Activated T-cell treated with anti-CD3 and anti-CD28 coated beads, Interleukin-2, amount 50 U/mL, for 1 hour (primary cell): Measurements from ENCODE around the gene SLC25A21.
"Not testable (repeated sequence)": the region's sequence is repeated elsewhere in the genome, so short reads cannot be mapped to it uniquely, and the experiment has no call there.

Source experiments
- DNase-seq: peaks from one replicate; pipeline ENCODE4 v3.0.0-alpha.2; 2020

Gene SLC25A21

DNA sequence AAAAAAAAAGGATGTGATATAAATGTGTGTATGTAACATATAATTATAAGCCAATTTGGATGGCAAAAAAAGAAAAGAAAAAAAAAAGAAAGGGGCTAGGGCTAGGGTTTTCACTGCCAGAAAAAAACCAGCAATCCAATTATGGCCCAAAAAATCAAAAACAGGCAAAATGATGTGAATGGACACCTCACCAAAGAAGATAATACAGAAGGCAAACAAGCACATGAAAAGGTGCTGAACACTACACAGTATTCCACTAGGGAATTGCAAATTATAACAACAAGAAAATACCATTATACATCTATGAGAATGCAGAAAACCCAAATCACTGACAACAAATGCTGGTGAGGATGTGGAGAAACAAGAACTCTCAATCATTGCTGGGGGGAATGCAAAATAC is 13.3 kb upstream of the SLC25A21 start:
- no peak for DNase-seq

- DNase-seq: not testable (repeated sequence)
Measured at GRCh38 chr14:37184520-37184919, 12.1 kb upstream of the SLC25A21 start.

- no peak for DNase-seq
Measured at GRCh38 chr14:37181441-37181840, 9.0 kb upstream of the SLC25A21 start.

- DNase-seq: not testable (repeated sequence)
Measured at GRCh38 chr14:37180886-37181285, 8.5 kb upstream of the SLC25A21 start.

DNA sequence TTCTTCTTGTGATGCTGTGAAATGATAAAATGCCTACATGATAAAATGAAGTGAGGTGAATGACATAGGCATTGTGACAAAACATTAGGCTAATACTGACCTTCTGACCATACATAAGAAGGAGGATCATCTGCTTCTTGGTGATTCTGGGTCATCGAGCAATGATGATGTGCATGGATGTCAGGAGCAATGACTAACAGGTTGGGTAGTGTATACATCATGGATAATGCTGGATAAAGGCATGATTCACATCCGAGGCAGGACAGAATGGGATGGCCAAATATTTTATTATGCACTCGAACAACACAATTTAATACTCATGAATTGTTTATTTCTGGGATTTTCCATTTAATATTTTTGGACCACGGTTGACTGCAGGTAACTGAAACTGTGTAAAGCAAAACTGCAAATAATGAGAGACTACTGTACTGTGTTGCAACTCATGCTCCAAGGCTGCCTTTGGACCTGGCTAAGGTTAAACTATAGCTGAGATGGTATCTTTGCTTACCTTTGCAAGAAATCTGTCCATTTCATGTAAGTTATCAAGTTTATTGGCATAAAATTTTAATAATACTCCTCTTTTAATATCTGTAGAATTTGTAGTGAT is 7.6 kb upstream of the SLC25A21 start:
- no peak for DNase-seq

GRCh38 chr14:37172936-37173614 is 669 bp upstream of the SLC25A21 start:
- no peak for DNase-seq

GRCh38 chr14:37171678-37172023 is 755 bp downstream of the SLC25A21 start:
- no peak for DNase-seq

- no peak for DNase-seq
Measured at GRCh38 chr14:37170993-37171392, 1.4 kb downstream of the SLC25A21 start.

- no peak for DNase-seq
Measured at GRCh38 chr14:37170237-37170636, 2.2 kb downstream of the SLC25A21 start.

GRCh38 chr14:37168721-37169120 is 3.7 kb downstream of the SLC25A21 start:
- DNase-seq: no peak

GRCh38 chr14:37167151-37168047 is 5.0 kb downstream of the SLC25A21 start:
- DNase-seq: no peak

DNA sequence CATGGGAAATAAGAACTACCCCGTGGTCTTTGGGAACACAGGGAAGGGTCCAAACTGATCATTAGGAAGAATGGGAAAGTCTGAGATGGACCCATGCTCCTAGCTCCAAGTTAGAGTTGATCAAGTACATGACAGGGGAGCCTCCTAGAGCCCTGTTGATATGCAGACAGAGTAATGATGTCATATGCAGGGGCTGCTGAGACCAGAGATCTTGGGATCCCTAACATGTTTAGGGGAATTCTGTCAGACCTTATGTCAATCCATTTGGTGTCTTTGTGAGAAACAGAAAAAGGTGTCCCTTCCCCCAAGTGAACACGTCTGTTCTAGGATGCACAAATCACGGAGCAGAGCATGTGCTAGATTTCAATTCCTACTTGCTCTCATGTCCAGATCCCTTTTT is 6.6 kb downstream of the SLC25A21 start:
- DNase-seq: no peak

DNA sequence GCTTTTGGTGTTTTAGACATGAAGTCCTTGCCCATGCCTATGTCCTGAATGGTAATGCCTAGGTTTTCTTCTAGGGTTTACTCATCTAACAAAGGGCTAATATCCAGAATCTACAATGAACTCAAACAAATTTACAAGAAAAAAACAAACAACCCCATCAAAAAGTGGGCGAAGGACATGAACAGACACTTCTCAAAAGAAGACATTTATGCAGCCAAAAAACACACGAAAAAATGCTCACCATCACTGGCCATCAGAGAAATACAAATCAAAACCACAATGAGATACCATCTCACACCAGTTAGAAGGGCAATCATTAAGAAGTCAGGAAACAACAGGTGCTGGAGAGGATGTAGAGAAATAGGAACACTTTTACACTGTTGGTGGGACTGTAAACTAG is 10.1 kb downstream of the SLC25A21 start:
- DNase-seq: not testable (repeated sequence)

- no peak for DNase-seq
Measured at GRCh38 chr14:37157987-37158386, 14.4 kb downstream of the SLC25A21 start.

GRCh38 chr14:37153483-37153882 is 18.9 kb downstream of the SLC25A21 start:
- no peak for DNase-seq

- no peak for DNase-seq
Measured at GRCh38 chr14:37153005-37153404, 19.4 kb downstream of the SLC25A21 start.

- no peak for DNase-seq
Measured at GRCh38 chr14:37150414-37150813, 22.0 kb downstream of the SLC25A21 start.

DNA sequence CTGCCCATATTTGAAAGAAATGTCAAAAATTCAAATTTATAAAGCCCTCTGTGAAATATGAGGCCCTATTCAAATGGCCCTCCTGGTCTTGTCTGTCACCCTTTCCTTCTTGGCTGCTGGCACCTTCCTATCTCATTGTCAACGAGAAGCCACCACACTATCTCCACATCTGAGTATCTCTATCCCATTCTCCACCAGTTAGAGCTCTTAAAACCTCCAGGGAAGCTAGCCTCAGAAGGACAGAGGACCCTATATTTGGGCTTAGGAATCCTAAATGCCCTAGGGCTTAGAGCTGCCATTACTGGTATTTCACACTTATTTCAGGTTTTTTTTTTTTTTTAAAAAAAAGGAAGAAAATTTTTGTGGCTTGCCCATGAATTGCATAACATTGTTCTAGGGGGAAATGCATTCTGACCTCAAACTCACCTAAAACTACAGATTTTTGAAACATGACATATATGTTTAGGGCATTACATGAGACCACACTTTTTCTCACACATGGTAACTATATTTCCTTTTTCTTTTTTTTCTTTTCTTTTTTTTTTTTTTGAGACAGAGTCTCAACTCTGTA is 25.0 kb downstream of the SLC25A21 start:
- DNase-seq: no peak

- DNase-seq: not testable (repeated sequence)
Measured at GRCh38 chr14:37146438-37146837, 26.0 kb downstream of the SLC25A21 start.

GRCh38 chr14:37145395-37145794 is 27.0 kb downstream of the SLC25A21 start:
- no peak for DNase-seq

- DNase-seq: no peak
Measured at GRCh38 chr14:37144729-37145363, 27.6 kb downstream of the SLC25A21 start.

DNA sequence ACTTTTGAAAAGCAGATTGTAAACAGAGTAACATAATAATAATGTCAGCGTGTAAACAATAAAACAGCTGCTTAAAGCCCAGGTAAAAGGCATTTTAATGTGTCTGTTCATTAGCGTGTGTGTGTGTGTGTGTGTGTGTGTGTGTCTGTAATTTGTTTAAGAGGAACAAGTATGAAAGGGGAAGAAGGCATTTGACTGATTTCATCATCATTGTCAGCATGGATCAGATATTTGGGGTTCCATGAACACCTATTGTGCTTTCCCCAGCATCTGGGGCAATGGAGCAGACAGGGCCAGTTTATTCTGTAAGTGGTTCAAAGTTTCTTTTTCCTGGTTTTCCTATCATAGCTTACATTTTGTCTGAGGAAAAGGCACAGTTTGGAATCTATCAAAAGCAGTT is 28.9 kb downstream of the SLC25A21 start:
- DNase-seq: no peak

DNA sequence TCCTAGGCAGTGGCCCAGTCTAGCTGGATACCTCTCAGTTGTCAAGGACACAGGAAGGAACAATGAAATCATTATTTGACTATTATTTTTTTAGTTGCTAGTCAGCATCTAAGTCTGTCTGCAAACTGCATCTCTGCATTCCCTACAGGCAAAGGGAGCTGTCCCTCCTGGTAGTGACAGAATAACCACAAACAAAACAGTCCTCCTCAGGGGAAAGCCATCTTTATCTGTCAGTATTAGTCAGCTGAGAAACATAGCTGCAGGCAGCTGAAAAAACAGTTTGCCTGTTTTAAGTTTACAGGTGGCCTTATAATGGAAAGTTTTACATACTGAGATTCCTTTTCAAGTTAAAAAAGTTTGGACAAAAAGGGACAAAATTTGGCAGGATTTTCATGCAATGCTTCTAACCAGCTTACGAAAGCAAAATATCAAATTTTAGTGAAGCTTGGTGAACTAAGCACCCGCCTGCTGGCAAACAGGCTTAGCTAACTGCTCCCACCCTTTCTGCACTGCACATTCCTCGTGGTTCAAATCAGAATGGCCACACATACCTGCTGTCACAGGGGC is 29.5 kb downstream of the SLC25A21 start:
- DNase-seq: no peak
